Gastroesophageal sphincter (tissue), 4 donors: ENCODE data around the gene EHBP1. TPM values are rescaled to one million over a fixed set of nuclear protein-coding genes. Genes with fewer than 3 reads are reported as not detected.

Experiments used
- ATAC-seq: fragments of 150-250 bp; one replicate; pipeline ENCODE4 v1.9.1; 2016; ENCODE audit warnings: mild to moderate bottlenecking, moderate library complexity
- H3K27ac ChIP-seq, 4 donors: fragments of 200-600 bp; sonication (generic) in 3 of 4; 1 replicate in 3 of 4; 2 replicates in 1 of 4; pipeline ENCODE4 v1.5.1; 2016 to 2019
- H3K27me3 ChIP-seq: fragments of 200-600 bp; sonication (generic); one replicate; pipeline ENCODE4 v1.5.1; 2019
- H3K36me3 ChIP-seq, 2 donors: fragments of 200-600 bp; sonication (generic); one replicate each; pipeline ENCODE4 v1.5.1; 2019; ENCODE audit warnings: control low read depth in 1 of 2
- H3K4me1 ChIP-seq, 3 donors: fragments of 200-600 bp; sonication (generic); 1 replicate in 2 of 3; 2 replicates in 1 of 3; pipeline ENCODE4 v1.5.1; 2016 to 2019; ENCODE audit warnings: control low read depth in 2 of 3
- H3K4me3 ChIP-seq, 2 donors: fragments of 200-600 bp; sonication (generic); one replicate each; pipeline ENCODE4 v1.5.1; 2019; ENCODE audit warnings: mild to moderate bottlenecking in 1 of 2, moderate library complexity in 1 of 2
- H3K9me3 ChIP-seq, 3 donors: fragments of 200-600 bp; sonication (generic); one replicate each; pipeline ENCODE4 v1.5.1; 2017 to 2019; ENCODE audit warnings: control low read depth in 2 of 3
- CTCF ChIP-seq, 4 experiments: fragments of 200-600 bp in 2 of 4; fragments of 450-650 bp in 2 of 4; sonication (generic) in 1 of 4; IDR thresholded peaks; one replicate each; pipeline ENCODE4 v1.5.1; 2017 to 2019; ENCODE audit warnings: antibody characterized with exemption in 4 of 4, mild to moderate bottlenecking in 2 of 4, moderate library complexity in 2 of 4
- POLR2A ChIP-seq, 2 donors: fragments of 450-650 bp; IDR thresholded peaks; one replicate each; pipeline ENCODE4 v1.6.1; 2017; ENCODE audit warnings: antibody characterized with exemption in 2 of 2, mild to moderate bottlenecking in 2 of 2, moderate library complexity in 1 of 2
- POLR2AphosphoS5 ChIP-seq: sonication (generic); formaldehyde crosslinking; IDR thresholded peaks from one replicate; pipeline ENCODE4 v1.6.1; 2017; ENCODE audit warnings: antibody characterized with exemption
- WGBS, 2 donors: methylation state at CpG; one replicate each; pipeline ENCODE4 v1.1.5; 2018; ENCODE audit warnings: low coverage in 1 of 2; 5-methylcytosine and 5-hydroxymethylcytosine counted together
- small RNA-seq, 4 donors: library from RNA; depleted of rRNA; stranded (forward); fragments of <200 nt; gene quantifications; one replicate each; pipeline ENCODE3, GENCODE V24; 2016
- total RNA-seq, 4 donors: library from RNA; depleted of rRNA; stranded (reverse); fragments of >200 nt; gene quantifications; one replicate each; pipeline ENCODE4 v1.1.0, GENCODE V29; 2016

The EHBP1 gene
- total RNA-seq, 4 donors from 2014 or later: 82.4 to 159 (median 146) TPM

DNA sequence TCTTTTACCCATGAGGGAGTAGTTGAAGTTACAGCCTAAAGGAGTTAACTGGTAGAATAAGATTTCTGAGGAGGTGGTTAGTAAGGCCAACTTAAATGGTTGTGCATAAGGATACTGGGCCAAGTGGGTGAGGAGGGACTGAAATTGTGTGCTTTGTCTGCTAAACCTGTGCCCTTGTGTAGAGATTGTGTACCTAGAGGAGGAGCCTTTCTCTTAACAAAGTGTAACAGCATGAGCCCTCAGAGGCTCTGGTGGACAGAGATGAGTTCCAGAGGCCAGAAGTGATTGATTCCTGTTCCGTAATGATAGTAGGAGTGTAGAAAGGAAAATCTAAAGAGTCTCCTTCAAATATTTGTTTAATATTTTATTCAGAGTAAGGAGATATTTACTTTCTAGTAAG lies 388.0 kb downstream of the EHBP1 start:
- ATAC-seq: no peak
- TF ChIP-seq CTCF (IDR thresholded peaks at IDR 0.05) (no peak), POLR2A (IDR thresholded peaks at IDR 0.05) (no peak), POLR2AphosphoS5 (no peak)
- WGBS, 2 donors: 50 to 67% methylated on average over 1 of the region's 1 CpG
- H3K36me3 ChIP-seq: no peaks in the 10 kb centered on the region
- no peaks in the 10 kb centered on the region for H3K4me1 ChIP-seq
- H3K27ac ChIP-seq: no peak overlapping the region
- H3K27me3 ChIP-seq: no peaks in the 10 kb centered on the region
- H3K4me3 ChIP-seq: no peak overlapping the region
- H3K9me3 ChIP-seq: no peaks in the 10 kb centered on the region

Small RNA genes within 50 kb of the gene (small RNA-seq; reads per million reads assigned to genes)
- 0 reads per million in 4 donors for gene RF00019

Other genes with a start within 250 kb of the EHBP1 start
- 1 to 10 TPM in 3 of 4 donors, under 1 TPM in 1; 0.22 to 3.4 (median 2.0) TPM for gene TMEM17, start 199.5 kb upstream of the EHBP1 start, total RNA-seq